Neural progenitor cell (in vitro differentiated cells): ENCODE data around the gene UNC13D.
"Not testable (repeated sequence)": the region's sequence is repeated elsewhere in the genome, so short reads cannot be mapped to it uniquely, and the experiment has no call there.

Experiments used
- EZH2 ChIP-seq: fragments of 200-600 bp; sonication (generic); IDR thresholded peaks from 2 replicates; pipeline ENCODE4 v1.6.1; 2017; ENCODE audit warnings: antibody characterized with exemption, mild to moderate bottlenecking, moderate library complexity
- TF ChIP-seq, protein P1 (sequence below): fragments of 200-600 bp; sonication (generic); IDR thresholded peaks from 2 replicates; pipeline ENCODE4 v1.5.1; 2017; ENCODE audit warnings: antibody characterized with exemption, mild to moderate bottlenecking

DNA sequence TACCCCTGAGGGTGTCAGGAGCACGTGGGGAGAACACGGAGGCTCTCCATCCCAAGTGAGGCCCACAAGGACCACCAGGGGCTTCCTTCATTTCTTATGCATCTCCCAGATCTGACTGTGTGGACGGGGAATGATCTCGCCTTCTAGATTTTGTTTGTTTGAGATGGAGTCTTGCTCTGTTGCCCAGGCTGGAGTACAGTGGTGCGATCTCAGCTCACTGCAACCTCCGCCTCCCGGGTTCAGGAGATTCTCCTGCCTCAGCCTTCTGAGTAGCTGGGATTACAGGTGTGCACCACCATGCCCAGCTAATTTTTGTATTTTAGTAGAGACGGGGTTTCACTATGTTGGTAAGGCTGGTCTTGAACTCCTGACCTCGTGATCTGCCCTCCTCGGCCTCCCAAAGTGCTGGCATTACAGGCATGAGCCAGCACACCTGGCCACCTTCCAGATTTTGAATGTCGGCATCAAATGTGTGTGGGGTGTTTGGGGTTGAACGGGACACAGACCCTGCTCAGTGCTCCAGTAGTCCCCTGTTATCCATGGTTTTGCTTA lies 24.6 kb upstream of the UNC13D start:
- TF ChIP-seq, protein P1, sequence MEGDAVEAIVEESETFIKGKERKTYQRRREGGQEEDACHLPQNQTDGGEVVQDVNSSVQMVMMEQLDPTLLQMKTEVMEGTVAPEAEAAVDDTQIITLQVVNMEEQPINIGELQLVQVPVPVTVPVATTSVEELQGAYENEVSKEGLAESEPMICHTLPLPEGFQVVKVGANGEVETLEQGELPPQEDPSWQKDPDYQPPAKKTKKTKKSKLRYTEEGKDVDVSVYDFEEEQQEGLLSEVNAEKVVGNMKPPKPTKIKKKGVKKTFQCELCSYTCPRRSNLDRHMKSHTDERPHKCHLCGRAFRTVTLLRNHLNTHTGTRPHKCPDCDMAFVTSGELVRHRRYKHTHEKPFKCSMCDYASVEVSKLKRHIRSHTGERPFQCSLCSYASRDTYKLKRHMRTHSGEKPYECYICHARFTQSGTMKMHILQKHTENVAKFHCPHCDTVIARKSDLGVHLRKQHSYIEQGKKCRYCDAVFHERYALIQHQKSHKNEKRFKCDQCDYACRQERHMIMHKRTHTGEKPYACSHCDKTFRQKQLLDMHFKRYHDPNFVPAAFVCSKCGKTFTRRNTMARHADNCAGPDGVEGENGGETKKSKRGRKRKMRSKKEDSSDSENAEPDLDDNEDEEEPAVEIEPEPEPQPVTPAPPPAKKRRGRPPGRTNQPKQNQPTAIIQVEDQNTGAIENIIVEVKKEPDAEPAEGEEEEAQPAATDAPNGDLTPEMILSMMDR, result not testable (repeated sequence)
- not testable (repeated sequence) for TF ChIP-seq EZH2
